CD4-positive, alpha-beta T cell treated with Interleukin-21 for 1 hour (primary cell): Measurements from ENCODE around the gene CALU.

Experiments
- DNase-seq: peaks from one replicate; pipeline ENCODE4 v3.0.0-alpha.2; 2020

Gene CALU

GRCh38 chr7:128815289-128815942 lies 76.3 kb downstream of the CALU start:
- no peak for DNase-seq

GRCh38 chr7:128818694-128819093 lies 79.5 kb downstream of the CALU start:
- no peak for DNase-seq
